GM19099 (cell line): ENCODE data around the gene CMBL.

Source experiments
- POLR2A ChIP-seq: IDR thresholded peaks from 3 replicates; pipeline ENCODE4 v1.6.1; 2011; ENCODE audit warnings: low read depth; ENCODE audit not compliant: insufficient read length; ENCODE audit errors: extremely low read depth

The CMBL gene

GRCh38 chr5:10229306-10230048, 78.2 kb downstream of the CMBL start:
- no peak for TF ChIP-seq POLR2A

GRCh38 chr5:10228288-10228687, 79.4 kb downstream of the CMBL start:
- TF ChIP-seq POLR2A: no peak
